ENCODE data around the gene PRDM4. TPM values are rescaled to one million over a fixed set of nuclear protein-coding genes. Genes with fewer than 3 reads are reported as not detected.
"Not testable (repeated sequence)": the region's sequence is repeated elsewhere in the genome, so short reads cannot be mapped to it uniquely, and the experiment has no call there.

PRDM4 gene
- total RNA-seq, 2 donors from 2014 or later: 22.8 to 34.3 TPM

GRCh38 chr12:107715780-107716179 lies 45.2 kb downstream of the PRDM4 start:
- no peak overlapping the region for H3K27ac ChIP-seq
- no peak for ATAC-seq
- H3K9me3 ChIP-seq: no peaks in the 10 kb centered on the region
- DNase-seq: no peak
- H3K27me3 ChIP-seq: no peaks in the 10 kb centered on the region
- H3K4me3 ChIP-seq: no peak overlapping the region
- TF ChIP-seq CTCF (IDR thresholded peaks at IDR 0.05) (no peak), POLR2A (IDR thresholded peaks at IDR 0.05) (no peak)
- H3K4me1 ChIP-seq: no peaks in the 10 kb centered on the region
- peaks cover 9 to 15% of the 10 kb centered on the region in 2 donors for H3K36me3 ChIP-seq (replicated peaks in 1 of 2; ENCODE audit: insufficient read depth in 1 of 2, low read depth in 2 of 2)
- intact Hi-C loops (cut with DNase I): no loop called here

- H3K4me1 ChIP-seq; H3K4me3 ChIP-seq; DNase-seq; intact Hi-C loops (cut with DNase I); H3K27ac ChIP-seq; H3K27me3 ChIP-seq; ATAC-seq; H3K9me3 ChIP-seq: not testable (repeated sequence)
- 95 to 98% methylated on average over 5 of the region's 5 CpGs for WGBS, 2 donors
- peaks cover 6 to 28% of the 10 kb centered on the region in 2 donors for H3K36me3 ChIP-seq (replicated peaks in 1 of 2; ENCODE audit: insufficient read depth in 1 of 2, low read depth in 2 of 2)
These were observed 55.4 kb downstream of the PRDM4 start for GRCh38 chr12:107705522-107705921.

- no peak overlapping the region for H3K4me3 ChIP-seq
- no peaks in the 10 kb centered on the region for H3K9me3 ChIP-seq
- TF ChIP-seq CTCF (IDR thresholded peaks at IDR 0.05) (no peak), POLR2A (IDR thresholded peaks at IDR 0.05) (no peak)
- H3K27ac ChIP-seq: no peak overlapping the region
- ATAC-seq (no peak), DNase-seq (no peak)
- peaks cover 6 to 37% of the 10 kb centered on the region in 2 donors for H3K36me3 ChIP-seq (replicated peaks in 1 of 2; ENCODE audit: insufficient read depth in 1 of 2, low read depth in 2 of 2)
- intact Hi-C loops (cut with DNase I): no loop called here
- H3K27me3 ChIP-seq: no peaks in the 10 kb centered on the region
- H3K4me1 ChIP-seq: no peaks in the 10 kb centered on the region
- 82 to 84% methylated on average over 5 of the region's 5 CpGs for WGBS, 2 donors
These were observed 56.9 kb downstream of the PRDM4 start for GRCh38 chr12:107704041-107704440.

GRCh38 chr12:107702106-107702505 lies 58.8 kb downstream of the PRDM4 start:
- Histone ChIP-seq H3K27me3 (no peaks in the 10 kb centered on the region), H3K27ac (no peak overlapping the region), H3K4me1 (no peaks in the 10 kb centered on the region), H3K9me3 (no peaks in the 10 kb centered on the region), H3K4me3 (no peak overlapping the region), H3K36me3 (replicated peaks in 1 of 2; ENCODE audit: insufficient read depth in 1 of 2, low read depth in 2 of 2) (peaks cover 16 to 42% of the 10 kb centered on the region in 2 donors)
- TF ChIP-seq POLR2A (IDR thresholded peaks at IDR 0.05) (no peak), CTCF (IDR thresholded peaks at IDR 0.05) (no peak)
- intact Hi-C loops (cut with DNase I): no loop called here
- WGBS, 2 donors: 94 to 95% methylated on average over 4 of the region's 4 CpGs
- DNase-seq (no peak), ATAC-seq (no peak)

GRCh38 chr12:107695772-107696171 lies 65.2 kb downstream of the PRDM4 start:
- H3K36me3 ChIP-seq (replicated peaks in 1 of 2; ENCODE audit: insufficient read depth in 1 of 2, low read depth in 2 of 2): peaks cover 9 to 48% of the 10 kb centered on the region in 2 donors

More at GRCh38 chr12:107695772-107696171, 65.2 kb downstream of the PRDM4 start:
- intact Hi-C loops (cut with DNase I): loop anchor here (10.0 kb wide), 1 partner anchor 59 kb away; no protein-coding TSS in a partner anchor
- H3K4me1 ChIP-seq, H3K9me3 ChIP-seq, H3K4me3 ChIP-seq, ATAC-seq, H3K27ac ChIP-seq, DNase-seq, H3K27me3 ChIP-seq: not testable (repeated sequence)
- 69 to 85% methylated on average over 2 of the region's 2 CpGs for WGBS, 2 donors
- TF ChIP-seq CTCF (IDR thresholded peaks at IDR 0.05): peak in 2 of 7 experiments; percentile 8 to 13
